ENCODE results near the gene SSH2. TPM values are rescaled to one million over a fixed set of nuclear protein-coding genes. Genes with fewer than 3 reads are reported as not detected.

SSH2 gene
- total and polyA plus RNA-seq, 2 donors (not counting 1 experiment from before 2014, with no cell fraction given), result 51.5 to 183 TPM

DNA sequence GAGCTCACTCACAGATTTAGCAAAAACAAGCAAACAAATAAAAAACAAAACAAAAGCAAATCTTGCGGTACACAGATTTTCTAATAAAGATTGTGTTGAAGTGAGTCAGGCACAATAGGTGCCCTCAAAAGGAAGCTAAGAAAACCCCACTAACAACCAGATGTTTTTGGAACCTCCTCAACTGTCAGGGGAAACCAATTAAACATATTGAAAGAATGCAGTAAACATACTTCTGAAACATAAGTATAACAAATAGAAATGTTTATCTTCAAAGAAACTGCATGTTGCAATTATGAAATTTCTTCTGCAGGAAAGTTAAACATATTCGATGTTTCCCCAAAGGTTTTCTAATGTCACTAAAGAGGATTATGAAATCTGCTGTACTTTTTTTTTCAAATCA lies 196.9 kb downstream of the SSH2 start:
- H3K9me3 ChIP-seq (ENCODE audit: control extremely low read depth in 1 of 3, control insufficient read depth in 2 of 3, insufficient read depth in 1 of 3, low read length in 2 of 3), result peaks cover 0 to 5% (median 1%) of the 10 kb centered on the region in 3 donors
- no peaks in the 10 kb centered on the region for H3K27me3 ChIP-seq (replicated peaks in 1 of 4; ENCODE audit: control extremely low read depth in 1 of 4, control insufficient read depth in 3 of 4, insufficient read depth in 4 of 4, low read length in 3 of 4)
- POLR2A ChIA-PET, result interaction anchor here (0.6 to 0.7 kb wide), 4 partner anchors 9 to 127 kb away, joined by 3 to 5 read pairs (median 4); no protein-coding TSS in a partner anchor
- H3K9me3 Mint-ChIP-seq (ENCODE audit: insufficient read depth), result peaks cover 2% of the 10 kb centered on the region
- H3K27me3 Mint-ChIP-seq, result no peaks in the 10 kb centered on the region
- no peak overlapping the region for H3K9ac ChIP-seq (ENCODE audit: low read length)
- CTCF ChIA-PET, result interaction anchor here (0.7 to 1.7 kb wide), 8 partner anchors 10 to 204 kb away, joined by 3 to 7 read pairs (median 4); no protein-coding TSS in a partner anchor
- intact Hi-C loops (cut with micrococcal nuclease), result no loop called here
- H3K4me3 Mint-ChIP-seq, result no peak overlapping the region
- peak overlapping the region; percentile 70 for H3K27ac Mint-ChIP-seq
- ATAC-seq (ENCODE audit: low read depth) (no peak), DNase-seq (no peak)
- peaks cover 49% of the 10 kb centered on the region for H3K4me1 Mint-ChIP-seq
- peaks cover 90% of the 10 kb centered on the region for H3K79me2 ChIP-seq (ENCODE audit: control insufficient read depth, insufficient read depth, low read length)
- TF ChIP-seq, protein P1, sequence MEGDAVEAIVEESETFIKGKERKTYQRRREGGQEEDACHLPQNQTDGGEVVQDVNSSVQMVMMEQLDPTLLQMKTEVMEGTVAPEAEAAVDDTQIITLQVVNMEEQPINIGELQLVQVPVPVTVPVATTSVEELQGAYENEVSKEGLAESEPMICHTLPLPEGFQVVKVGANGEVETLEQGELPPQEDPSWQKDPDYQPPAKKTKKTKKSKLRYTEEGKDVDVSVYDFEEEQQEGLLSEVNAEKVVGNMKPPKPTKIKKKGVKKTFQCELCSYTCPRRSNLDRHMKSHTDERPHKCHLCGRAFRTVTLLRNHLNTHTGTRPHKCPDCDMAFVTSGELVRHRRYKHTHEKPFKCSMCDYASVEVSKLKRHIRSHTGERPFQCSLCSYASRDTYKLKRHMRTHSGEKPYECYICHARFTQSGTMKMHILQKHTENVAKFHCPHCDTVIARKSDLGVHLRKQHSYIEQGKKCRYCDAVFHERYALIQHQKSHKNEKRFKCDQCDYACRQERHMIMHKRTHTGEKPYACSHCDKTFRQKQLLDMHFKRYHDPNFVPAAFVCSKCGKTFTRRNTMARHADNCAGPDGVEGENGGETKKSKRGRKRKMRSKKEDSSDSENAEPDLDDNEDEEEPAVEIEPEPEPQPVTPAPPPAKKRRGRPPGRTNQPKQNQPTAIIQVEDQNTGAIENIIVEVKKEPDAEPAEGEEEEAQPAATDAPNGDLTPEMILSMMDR (IDR thresholded peaks at IDR 0.05), result no peak
- TF ChIP-seq EZH2 (IDR thresholded peaks at IDR 0.05; ENCODE audit: borderline replicate concordance, insufficient read depth, low read depth, low read length, poor library complexity, severe bottlenecking), result no peak
- WGBS (ENCODE audit: insufficient coverage), result no CpG with 5 or more reads among the region's 2 CpGs
- H2AFZ ChIP-seq (ENCODE audit: insufficient read depth, low read depth, low read length, poor library complexity, severe bottlenecking), result no peak overlapping the region
- no peak overlapping the region for H3K4me3 ChIP-seq (ENCODE audit: control extremely low read depth in 1 of 5, extremely low read depth in 1 of 5, insufficient read depth in 1 of 5, low read depth in 2 of 5, low read length in 4 of 5)
- no peak overlapping the region for H3K4me2 ChIP-seq (replicated peaks; ENCODE audit: low read depth, low read length, poor library complexity, severe bottlenecking)
- H3K4me1 ChIP-seq (ENCODE audit: control insufficient read depth in 2 of 2, insufficient read depth in 2 of 2, low read length in 2 of 2), result peaks cover 8 to 15% of the 10 kb centered on the region in 2 donors
- peaks cover 1 to 19% of the 10 kb centered on the region in 2 experiments for H3K36me3 ChIP-seq (replicated peaks in 1 of 2; ENCODE audit: control extremely low read depth in 1 of 2, control insufficient read depth in 1 of 2, extremely low read depth in 1 of 2, insufficient read depth in 2 of 2, low read length in 1 of 2)
- no peaks in the 10 kb centered on the region for H4K20me1 ChIP-seq (ENCODE audit: control insufficient read depth, insufficient read depth, low read length, poor library complexity, severe bottlenecking)
- peak overlapping the region in 1 of 2 donors; percentile 62 for H3K27ac ChIP-seq (ENCODE audit: low read length in 2 of 2)

DNA sequence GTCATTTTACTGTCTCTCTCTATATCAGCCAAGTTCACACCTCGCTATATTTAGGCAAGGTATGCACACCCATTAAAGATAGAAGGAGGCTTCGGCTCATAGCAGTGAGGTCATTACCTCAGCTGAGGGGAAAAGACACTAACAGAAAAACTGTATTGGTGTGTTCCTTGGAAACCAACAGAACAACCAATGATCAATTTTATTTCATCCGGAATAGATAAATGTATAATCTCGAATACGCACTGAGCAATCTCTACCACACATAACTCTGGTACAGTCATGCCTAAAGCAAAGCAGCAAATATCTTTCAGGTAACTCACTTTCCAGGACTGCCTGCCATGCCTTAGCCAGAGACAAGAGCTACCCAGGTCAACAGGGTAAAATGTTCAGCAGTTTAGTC lies 197.4 kb downstream of the SSH2 start:
- Histone ChIP-seq H3K4me1 (ENCODE audit: control insufficient read depth in 2 of 2, insufficient read depth in 2 of 2, low read length in 2 of 2) (peaks cover 11 to 19% of the 10 kb centered on the region in 2 donors), H4K20me1 (ENCODE audit: control insufficient read depth, insufficient read depth, low read length, poor library complexity, severe bottlenecking) (no peaks in the 10 kb centered on the region), H2AFZ (ENCODE audit: insufficient read depth, low read depth, low read length, poor library complexity, severe bottlenecking) (no peak overlapping the region), H3K27me3 (replicated peaks in 1 of 4; ENCODE audit: control extremely low read depth in 1 of 4, control insufficient read depth in 3 of 4, insufficient read depth in 4 of 4, low read length in 3 of 4) (no peaks in the 10 kb centered on the region), H3K4me2 (replicated peaks; ENCODE audit: low read depth, low read length, poor library complexity, severe bottlenecking) (no peak overlapping the region), H3K4me3 (ENCODE audit: control extremely low read depth in 1 of 5, extremely low read depth in 1 of 5, insufficient read depth in 1 of 5, low read depth in 2 of 5, low read length in 4 of 5) (no peak overlapping the region), H3K36me3 (replicated peaks in 1 of 2; ENCODE audit: control extremely low read depth in 1 of 2, control insufficient read depth in 1 of 2, extremely low read depth in 1 of 2, insufficient read depth in 2 of 2, low read length in 1 of 2) (peaks cover 1 to 19% of the 10 kb centered on the region in 2 experiments), H3K9me3 (ENCODE audit: control extremely low read depth in 1 of 3, control insufficient read depth in 2 of 3, insufficient read depth in 1 of 3, low read length in 2 of 3) (peaks cover 1 to 5% (median 3%) of the 10 kb centered on the region in 3 donors), H3K9ac (ENCODE audit: low read length) (no peak overlapping the region), H3K79me2 (ENCODE audit: control insufficient read depth, insufficient read depth, low read length) (peaks cover 95% of the 10 kb centered on the region), H3K27ac (ENCODE audit: low read length in 2 of 2) (peak overlapping the region in 1 of 2 donors; percentile 62)
- peaks cover 50% of the 10 kb centered on the region for H3K4me1 Mint-ChIP-seq
- TF ChIP-seq EZH2 (IDR thresholded peaks at IDR 0.05; ENCODE audit: borderline replicate concordance, insufficient read depth, low read depth, low read length, poor library complexity, severe bottlenecking), result no peak
- TF ChIP-seq, protein P1 (IDR thresholded peaks at IDR 0.05), result no peak
- intact Hi-C loops (cut with micrococcal nuclease), result no loop called here
- no peaks in the 10 kb centered on the region for H3K27me3 Mint-ChIP-seq
- no peak for DNase-seq
- no CpG with 5 or more reads among the region's 5 CpGs for WGBS (ENCODE audit: insufficient coverage)
- ChIA-PET CTCF (interaction anchor here (0.7 to 1.7 kb wide), 7 partner anchors 10 to 203 kb away, joined by 3 to 7 read pairs (median 4); no protein-coding TSS in a partner anchor), POLR2A (interaction anchor here (0.6 to 0.7 kb wide), 2 partner anchors 8 to 13 kb away, joined by 3 to 5 read pairs; no protein-coding TSS in a partner anchor)
- no peak overlapping the region for H3K4me3 Mint-ChIP-seq
- ATAC-seq (ENCODE audit: low read depth), result no peak
- peaks cover 2% of the 10 kb centered on the region for H3K9me3 Mint-ChIP-seq (ENCODE audit: insufficient read depth)
- H3K27ac Mint-ChIP-seq, result peak overlapping the region; percentile 70

Measured in B cell (primary cell).